Measurements from ENCODE around the gene TRPM2.

GRCh38 chr21:44458971-44459711, 105.7 kb downstream of the TRPM2 start:
- TF ChIP-seq EZH2 (IDR thresholded peaks at IDR 0.05; ENCODE audit: low read depth) = no peak
- TF ChIP-seq CTCF (conservative IDR thresholded peaks at IDR 0.05) = no peak
